NCI-H510A treated with DMSO at 0.1 percent for 48 hours (cell line): ENCODE data around the gene AGBL5.
"Not testable (repeated sequence)": the region's sequence is repeated elsewhere in the genome, so short reads cannot be mapped to it uniquely, and the experiment has no call there.

Experiments used
- DNase-seq: peaks from one replicate; lab custom pipeline; 2025; lab: John Stamatoyannopoulos, UW

AGBL5 gene

DNA sequence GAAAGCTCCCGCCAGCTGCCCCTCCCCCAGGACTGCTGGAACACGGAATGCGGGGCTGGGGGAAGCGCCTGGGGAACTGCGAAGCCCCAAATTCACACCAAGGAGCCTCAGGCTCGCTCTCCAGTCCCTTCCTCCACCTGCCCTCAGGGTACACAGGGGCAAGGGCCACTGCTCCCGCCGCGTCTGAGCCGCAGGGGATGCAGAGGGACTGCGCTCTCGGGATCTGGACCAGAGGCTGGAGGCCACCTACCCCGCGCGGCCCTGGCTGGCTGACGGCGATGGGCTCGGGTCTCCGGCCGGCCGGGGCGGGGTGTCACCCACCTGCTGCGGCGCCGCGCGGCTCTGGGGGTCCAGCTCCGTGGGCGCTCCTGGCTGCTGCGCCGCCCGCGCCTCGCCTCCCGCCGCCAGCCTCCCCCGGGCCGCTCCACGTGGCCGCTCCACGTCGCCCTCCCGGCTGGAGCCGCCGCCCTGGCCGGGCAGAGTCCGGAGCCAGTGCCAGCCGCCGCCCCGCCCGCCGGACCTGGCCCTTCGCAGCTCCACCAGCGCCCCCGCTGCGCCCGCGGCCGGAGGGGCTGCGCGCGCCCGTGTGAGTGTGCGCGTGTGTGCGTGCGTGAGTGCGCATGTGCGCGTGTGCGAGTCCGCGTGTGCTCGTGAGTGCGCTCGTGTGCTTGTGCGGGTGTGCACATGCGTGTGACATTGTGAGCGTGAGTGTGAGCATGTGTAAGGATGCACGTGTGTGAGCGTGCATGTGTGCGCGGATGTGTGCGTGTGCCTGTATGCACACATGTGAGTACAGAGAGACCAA is 67.3 kb downstream of the AGBL5 start, which contains the start of gene CGREF1:
CGREF1 (minus strand) TSS at position 604 of the 805 bp plus-strand sequence. CDS start 14,762 bp downstream, outside the sequence.
- no peak for DNase-seq

DNA sequence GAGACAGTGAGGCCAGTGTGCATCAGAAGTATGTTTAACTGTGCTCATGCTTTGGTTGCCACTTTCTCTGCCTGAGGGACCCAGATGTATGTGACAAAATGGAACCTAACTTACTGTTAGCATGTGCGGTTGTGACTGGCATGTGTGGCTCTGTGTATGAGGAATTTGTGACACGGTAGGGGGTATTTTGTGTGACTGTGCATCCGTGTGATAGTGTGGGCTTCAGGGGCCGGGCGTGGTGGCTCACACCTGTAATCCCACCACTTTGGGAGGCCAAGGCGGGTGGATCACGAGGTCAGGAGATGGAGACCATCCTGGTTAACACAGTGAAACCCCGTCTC is 67.8 kb downstream of the AGBL5 start:
- DNase-seq = not testable (repeated sequence)
